Chondrocyte (in vitro differentiated cells): ENCODE results near the gene DDAH1. TPM values are rescaled to one million over a fixed set of nuclear protein-coding genes. Genes with fewer than 3 reads are reported as not detected.

Experiments
- DNase-seq: peaks from one replicate; pipeline ENCODE4 v3.0.0; 2021; ENCODE audit warnings: mixed read lengths, low spot score
- H3K27ac Mint-ChIP-seq: one replicate; pipeline ENCODE4 v1.8.0; 2021; ENCODE audit warnings: mild to moderate bottlenecking, moderate library complexity, mixed read lengths; ENCODE audit not compliant: unreplicated experiment
- H3K27me3 Mint-ChIP-seq: 2 replicates; pipeline ENCODE4 v1.8.0; 2021; ENCODE audit warnings: low read depth, mixed read lengths
- H3K36me3 Mint-ChIP-seq: 2 replicates; pipeline ENCODE4 v1.8.0; 2021; ENCODE audit warnings: low read depth, mixed read lengths
- H3K4me1 Mint-ChIP-seq: 2 replicates; pipeline ENCODE4 v1.8.0; 2021; ENCODE audit warnings: low read depth, mild to moderate bottlenecking, mixed read lengths
- H3K4me3 Mint-ChIP-seq: one replicate; pipeline ENCODE4 v1.8.0; 2021; ENCODE audit warnings: mild to moderate bottlenecking, moderate library complexity, mixed read lengths; ENCODE audit not compliant: unreplicated experiment
- H3K9me3 Mint-ChIP-seq: 2 replicates; pipeline ENCODE4 v1.8.0; 2021; ENCODE audit warnings: low read depth, mixed read lengths
- CTCF ChIP-seq: fragments of 200-600 bp; sonication (generic); IDR thresholded peaks from 2 replicates; pipeline ENCODE4 v1.5.0; 2021; ENCODE audit warnings: antibody characterized with exemption, mild to moderate bottlenecking, moderate library complexity
- total RNA-seq: library from RNA; stranded (reverse); gene quantifications from 3 replicates; pipeline ENCODE4 v1.2.1, GENCODE V29; 2021

DDAH1 gene
- total RNA-seq, 1 donor from 2014 or later, result 91.8 TPM

- Mint-ChIP-seq H3K4me1 (peaks cover 32% of the 10 kb centered on the region), H3K9me3 (no peaks in the 10 kb centered on the region), H3K27ac (no peak overlapping the region), H3K4me3 (no peak overlapping the region), H3K27me3 (no peaks in the 10 kb centered on the region), H3K36me3 (peaks cover 6% of the 10 kb centered on the region)
- TF ChIP-seq CTCF, result no peak
- DNase-seq, result no peak
These were observed 13.6 kb downstream of the DDAH1 start for GRCh38 chr1:85451236-85451830.

GRCh38 chr1:85450832-85451231 lies 14.1 kb downstream of the DDAH1 start:
- Mint-ChIP-seq H3K27ac (no peak overlapping the region), H3K36me3 (peaks cover 4% of the 10 kb centered on the region), H3K27me3 (no peaks in the 10 kb centered on the region), H3K9me3 (no peaks in the 10 kb centered on the region), H3K4me1 (peaks cover 35% of the 10 kb centered on the region), H3K4me3 (no peak overlapping the region)
- no peak for TF ChIP-seq CTCF
- DNase-seq, result no peak

GRCh38 chr1:85449356-85449755 lies 15.6 kb downstream of the DDAH1 start:
- Mint-ChIP-seq H3K27me3 (no peaks in the 10 kb centered on the region), H3K4me3 (no peak overlapping the region), H3K4me1 (peaks cover 48% of the 10 kb centered on the region), H3K27ac (no peak overlapping the region), H3K36me3 (peaks cover 10% of the 10 kb centered on the region), H3K9me3 (no peaks in the 10 kb centered on the region)
- no peak for DNase-seq
- TF ChIP-seq CTCF, result no peak

- no peaks in the 10 kb centered on the region for H3K27me3 Mint-ChIP-seq
- H3K27ac Mint-ChIP-seq, result peak overlapping the region; percentile 58
- TF ChIP-seq CTCF, result no peak
- no peaks in the 10 kb centered on the region for H3K9me3 Mint-ChIP-seq
- no peak overlapping the region for H3K4me3 Mint-ChIP-seq
- peaks cover 17% of the 10 kb centered on the region for H3K36me3 Mint-ChIP-seq
- no peak for DNase-seq
- H3K4me1 Mint-ChIP-seq, result peaks cover 55% of the 10 kb centered on the region
These were observed 16.6 kb downstream of the DDAH1 start for GRCh38 chr1:85448358-85448757.

GRCh38 chr1:85447006-85447943 lies 17.7 kb downstream of the DDAH1 start:
- H3K4me3 Mint-ChIP-seq, result no peak overlapping the region
- no peak for DNase-seq
- peaks cover 55% of the 10 kb centered on the region for H3K4me1 Mint-ChIP-seq
- peaks cover 17% of the 10 kb centered on the region for H3K36me3 Mint-ChIP-seq
- no peaks in the 10 kb centered on the region for H3K27me3 Mint-ChIP-seq
- peak overlapping the region; percentile 58 for H3K27ac Mint-ChIP-seq
- TF ChIP-seq CTCF, result no peak
- H3K9me3 Mint-ChIP-seq, result no peaks in the 10 kb centered on the region
